Esophagus mucosa (tissue), 1 donor: ENCODE data around the gene VGF. TPM values are rescaled to one million over a fixed set of nuclear protein-coding genes. Genes with fewer than 3 reads are reported as not detected.
A peak's percentile ranks its signal among the peaks of the same experiment; 100 is the strongest.

Experiments used
- ATAC-seq: fragments of 200-7000 bp; cut with Tn5 transposase; one replicate; pipeline ENCODE4 v1.9.1; 2020
- total RNA-seq: library from RNA; stranded (reverse); gene quantifications from one replicate; pipeline ENCODE4 v1.2.4, GENCODE V29; 2023
- donor health status: DM: yes; HTN: yes; CAD: no.

The VGF gene
- total RNA-seq, 1 donor from 2014 or later = not detected

DNA sequence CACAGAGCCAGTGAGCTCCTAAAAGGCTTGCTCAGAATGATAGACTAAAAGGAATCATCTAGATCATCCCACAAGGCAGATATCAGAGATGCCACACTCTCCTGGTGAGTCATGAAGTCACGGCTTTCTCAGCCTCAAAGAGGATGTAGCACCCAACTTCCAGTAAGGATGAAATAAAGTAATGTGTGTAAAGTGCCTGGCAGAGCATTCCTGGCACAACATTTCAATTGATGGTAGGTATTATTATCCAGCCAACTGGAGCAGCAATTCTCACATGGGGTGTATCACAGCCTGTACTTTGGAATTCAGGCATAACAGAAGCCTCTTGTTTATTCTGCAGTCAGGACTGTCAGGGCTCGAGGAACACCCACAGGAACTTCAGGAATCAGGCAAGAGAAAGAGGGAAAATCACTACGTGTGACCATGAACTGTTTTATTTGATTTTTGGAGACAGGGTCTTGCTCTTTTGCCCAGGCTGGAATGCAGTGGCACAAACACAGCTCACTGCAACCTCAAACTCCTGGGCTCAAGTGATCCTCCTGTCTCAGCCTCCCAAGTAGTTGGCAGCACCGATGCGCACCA is 20.0 kb upstream of the VGF start:
- no peak for ATAC-seq

DNA sequence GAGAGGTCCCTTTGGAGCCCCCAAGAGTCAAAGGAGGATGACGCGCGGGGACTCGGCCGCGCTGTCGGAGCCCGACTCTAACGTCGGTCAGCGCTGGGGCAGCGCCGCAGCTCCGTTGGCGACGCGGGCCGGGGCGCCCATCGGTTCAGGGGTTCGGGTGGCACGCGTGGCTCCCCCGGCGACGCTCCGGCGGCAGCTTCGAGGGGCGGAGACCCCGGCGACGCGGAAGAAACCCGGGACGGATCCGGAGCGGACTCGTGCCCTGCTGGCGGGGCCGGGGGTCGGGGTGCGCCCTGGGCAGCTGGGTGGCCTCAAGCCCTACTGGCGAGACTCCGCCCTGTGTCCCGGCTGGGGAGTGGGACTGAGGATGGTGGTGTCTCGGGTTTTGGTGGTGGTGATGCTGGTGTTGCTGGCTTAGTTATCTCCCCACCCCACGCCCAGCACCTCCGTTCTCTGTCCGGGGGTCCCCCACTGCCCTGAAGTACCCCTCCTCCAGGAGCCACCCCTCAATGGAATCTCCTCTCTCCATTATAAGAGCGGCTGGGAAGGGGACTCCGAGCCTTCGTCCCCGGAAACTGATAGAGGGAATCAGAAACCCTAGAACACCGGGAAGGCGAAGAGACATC is 14.9 kb upstream of the VGF start, which contains the start of gene NAT16:
TSS of gene NAT16 (minus strand) at position 164 of the 626 bp plus-strand sequence. CDS start 5,486 bp downstream, outside the sequence.
- no peak for ATAC-seq

DNA sequence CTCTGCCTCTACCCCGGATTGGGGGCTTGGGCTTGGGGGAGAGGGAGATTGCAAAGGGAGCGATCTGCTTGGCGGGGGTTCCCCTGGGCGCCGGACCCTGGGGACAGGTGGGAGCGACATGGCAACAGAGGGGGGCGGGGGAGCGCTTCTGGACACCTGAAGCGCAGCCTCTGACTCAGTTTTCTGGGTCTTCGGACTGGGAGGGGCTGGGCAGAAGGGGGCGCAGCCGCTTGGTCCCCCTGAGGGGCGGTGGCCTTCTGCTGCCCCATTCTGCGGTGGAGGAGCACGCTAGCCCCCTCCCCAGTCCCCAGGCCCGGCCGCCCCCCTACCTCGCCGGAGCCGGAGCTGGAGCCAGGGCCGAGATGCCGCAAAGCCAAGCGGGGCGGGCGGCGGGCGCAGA is 14.3 kb upstream of the VGF start:
- no peak for ATAC-seq

DNA sequence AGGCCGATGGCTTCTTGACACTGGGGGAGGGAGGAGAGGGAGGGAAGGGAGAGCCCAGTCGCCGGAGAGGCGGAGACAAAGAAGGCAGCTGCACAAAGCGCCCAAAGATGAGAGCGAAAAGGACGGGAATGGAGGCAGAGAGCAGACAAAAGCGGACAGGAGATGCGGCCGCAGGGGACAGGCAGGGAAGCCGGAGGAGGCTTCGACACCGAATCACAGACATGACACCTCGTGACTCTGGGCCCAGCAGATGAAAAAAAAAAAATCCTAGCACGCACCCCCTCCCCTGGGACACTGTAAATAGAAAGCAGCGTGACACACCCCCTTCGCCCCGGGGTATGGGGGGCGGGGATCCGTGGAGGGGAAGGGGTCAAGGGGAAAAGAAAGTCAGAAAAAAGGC is 13.7 kb upstream of the VGF start:
- no peak for ATAC-seq

DNA sequence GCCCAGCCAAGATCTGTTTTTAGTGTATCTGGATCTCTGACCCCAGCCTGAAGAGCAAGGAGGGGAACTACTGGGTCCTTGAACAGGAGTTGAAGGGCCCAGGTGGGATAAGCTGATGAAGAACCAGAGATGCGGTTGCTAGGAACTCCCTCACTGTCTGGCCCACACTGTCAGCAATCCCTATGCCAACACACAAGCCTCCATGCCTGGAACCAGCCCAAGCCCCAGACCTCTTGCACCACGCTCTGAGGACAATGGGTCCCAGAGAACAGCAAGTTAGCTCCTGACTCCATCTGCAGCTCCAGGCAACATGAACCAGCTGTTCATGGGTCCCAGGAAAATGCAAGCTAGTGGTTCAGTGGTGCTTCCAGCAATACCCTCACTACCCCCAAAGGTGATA is 12.3 kb upstream of the VGF start:
- no peak for ATAC-seq

DNA sequence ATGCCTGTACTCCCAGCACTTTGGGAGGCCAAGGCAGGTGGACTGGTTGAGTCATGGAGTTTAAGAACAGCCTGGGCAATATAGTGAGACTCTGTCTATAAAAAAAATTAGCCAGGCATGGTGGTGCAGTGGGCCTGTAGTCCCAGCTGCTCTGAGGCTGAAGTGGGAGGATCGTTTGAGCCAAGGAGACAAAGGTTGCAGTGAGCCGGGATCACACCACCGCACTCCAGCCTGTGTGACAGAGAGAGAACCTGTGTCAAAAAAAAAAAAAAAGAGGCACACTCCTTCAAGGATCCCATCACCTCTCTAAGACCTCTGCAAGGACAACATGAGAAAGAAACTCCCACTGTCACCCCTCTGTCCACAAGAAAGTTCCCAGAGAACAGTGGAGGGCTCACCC is 10.3 kb upstream of the VGF start:
- no peak for ATAC-seq

DNA sequence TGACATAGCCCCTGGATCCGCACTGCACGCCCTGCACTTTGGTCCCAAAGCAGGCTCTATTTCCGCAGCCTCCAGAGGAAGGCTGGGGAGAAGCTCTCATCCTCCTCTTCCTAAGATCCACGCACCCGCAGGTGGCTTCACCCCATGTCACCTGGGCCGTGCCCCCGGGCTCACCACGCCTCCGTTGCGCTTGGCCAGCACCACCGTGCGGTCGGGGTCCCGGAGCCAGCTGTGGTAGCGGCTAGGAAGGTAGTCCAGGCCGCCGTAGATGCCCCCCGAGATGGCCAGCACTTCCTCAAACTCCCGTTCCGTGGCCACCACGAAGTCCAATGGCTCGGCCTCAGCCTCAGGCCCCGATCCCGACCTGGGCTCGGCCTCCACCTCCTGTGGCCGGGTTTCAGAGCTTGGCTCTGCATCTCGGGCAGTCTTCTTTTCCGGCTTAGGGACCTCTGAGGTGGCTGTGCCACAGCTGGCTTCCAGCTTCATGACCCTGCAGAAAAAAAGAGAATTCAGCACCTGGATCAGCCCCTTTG is 9.0 kb upstream of the VGF start:
- no peak for ATAC-seq

DNA sequence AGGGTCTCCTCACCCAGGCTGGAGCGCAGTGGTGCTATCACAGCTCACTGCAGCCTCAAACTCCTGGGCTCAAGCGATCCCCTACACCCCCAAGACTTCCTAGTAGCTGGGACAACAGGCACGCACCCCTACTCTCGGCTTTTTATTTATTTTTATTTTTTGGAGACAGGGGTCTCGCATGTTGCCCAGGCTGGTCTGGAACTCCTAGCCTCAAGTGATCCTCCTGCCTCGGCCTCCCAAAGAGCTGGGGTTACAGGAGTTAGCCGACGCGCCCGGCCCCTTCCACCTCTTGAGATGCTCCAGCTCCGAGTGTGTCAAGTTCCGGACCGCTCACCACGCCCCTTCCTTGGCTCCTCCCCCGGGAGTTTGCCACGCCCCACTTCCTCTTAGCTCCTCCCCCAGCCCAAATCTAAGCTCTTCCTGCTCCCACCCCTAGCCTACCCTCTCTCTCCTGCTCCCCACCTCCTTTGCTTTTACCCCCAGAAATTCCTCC is 8.4 kb upstream of the VGF start:
- ATAC-seq = peak; percentile 37

DNA sequence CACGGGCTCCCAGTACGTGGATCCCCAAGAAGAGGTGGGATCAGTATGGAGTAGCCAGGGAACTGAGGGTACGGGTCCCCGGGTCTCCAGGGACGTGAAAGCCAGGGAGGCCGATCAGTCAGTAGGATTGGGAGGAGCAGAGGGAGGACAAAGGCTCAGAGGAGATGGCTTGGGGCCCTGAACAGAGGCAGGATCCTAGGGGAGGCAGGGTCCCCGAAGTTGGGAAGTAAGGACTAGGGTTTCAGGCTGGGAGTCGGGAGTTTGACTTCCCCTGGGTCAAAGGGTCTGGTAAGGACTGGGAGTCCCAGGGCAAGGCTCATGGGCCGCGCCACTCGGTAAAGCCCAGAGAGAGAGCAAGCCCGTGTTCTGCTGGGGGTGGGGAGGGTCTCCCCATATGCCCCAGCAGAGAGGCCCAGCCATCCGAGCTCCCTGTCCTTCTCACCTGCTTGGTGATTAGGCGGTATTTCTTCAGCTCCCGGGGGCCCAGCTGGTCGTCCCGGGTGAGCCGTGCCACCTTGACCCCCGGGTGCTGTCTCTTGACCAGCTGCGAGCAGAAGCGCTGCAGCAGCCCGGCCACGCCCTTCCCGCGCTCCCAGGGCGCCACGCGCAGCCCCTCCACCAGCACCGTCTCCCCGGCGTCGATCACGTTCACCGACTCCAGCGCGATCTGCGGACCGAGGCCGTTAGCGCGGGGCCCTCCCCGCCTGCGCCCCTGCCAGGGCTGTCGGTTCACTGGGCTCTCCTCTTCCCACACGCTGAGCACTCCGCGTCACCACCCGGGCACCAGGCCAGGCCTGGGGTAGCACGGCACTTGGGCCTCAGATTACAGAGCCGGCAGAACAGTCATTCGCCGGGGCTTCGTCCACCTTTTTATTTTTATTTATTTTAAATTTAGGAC is 7.7 kb upstream of the VGF start:
- ATAC-seq = peak; percentile 46

DNA sequence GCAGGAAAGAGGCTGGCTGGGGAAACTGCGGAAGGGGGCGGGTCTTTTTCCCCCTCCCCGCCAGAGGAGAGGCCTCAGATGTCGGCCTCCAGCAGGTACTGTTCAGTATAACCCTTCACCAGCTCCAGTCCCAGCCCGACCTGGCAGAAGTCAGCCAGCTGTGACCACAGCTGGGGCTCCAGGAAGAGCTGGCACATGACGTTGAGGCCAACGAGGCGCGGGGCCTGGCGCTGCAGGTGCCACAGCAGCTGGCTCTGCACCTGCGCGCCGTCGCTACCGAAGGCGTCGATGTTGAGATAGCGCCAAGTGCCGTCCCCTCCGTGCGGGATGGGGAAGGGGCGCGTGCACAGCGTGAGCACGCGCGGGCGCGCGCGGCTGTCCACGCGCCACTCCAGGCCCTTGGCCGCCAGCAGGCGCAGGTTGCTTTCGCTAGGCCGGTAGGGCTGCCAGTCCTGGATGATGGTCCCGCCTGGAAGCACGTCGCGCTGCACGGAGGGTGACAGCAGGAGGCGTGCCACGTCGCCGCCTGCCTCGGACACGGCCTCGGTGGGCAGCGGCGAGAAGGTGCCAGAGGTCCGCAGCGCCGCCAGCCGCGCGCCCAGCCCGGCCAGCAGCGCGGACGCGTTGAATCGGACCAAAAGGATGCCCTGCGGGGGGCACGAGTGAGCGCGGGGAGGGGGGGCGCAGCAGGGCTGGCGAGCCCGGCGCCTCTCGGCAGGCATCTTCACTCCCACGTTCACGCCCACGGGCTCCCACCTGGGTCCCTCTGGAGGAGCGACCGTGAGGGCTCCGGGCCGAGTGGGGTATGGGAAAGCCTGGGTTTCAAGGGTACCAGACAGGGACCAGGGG is 6.9 kb upstream of the VGF start:
- ATAC-seq = peak; percentile 9

DNA sequence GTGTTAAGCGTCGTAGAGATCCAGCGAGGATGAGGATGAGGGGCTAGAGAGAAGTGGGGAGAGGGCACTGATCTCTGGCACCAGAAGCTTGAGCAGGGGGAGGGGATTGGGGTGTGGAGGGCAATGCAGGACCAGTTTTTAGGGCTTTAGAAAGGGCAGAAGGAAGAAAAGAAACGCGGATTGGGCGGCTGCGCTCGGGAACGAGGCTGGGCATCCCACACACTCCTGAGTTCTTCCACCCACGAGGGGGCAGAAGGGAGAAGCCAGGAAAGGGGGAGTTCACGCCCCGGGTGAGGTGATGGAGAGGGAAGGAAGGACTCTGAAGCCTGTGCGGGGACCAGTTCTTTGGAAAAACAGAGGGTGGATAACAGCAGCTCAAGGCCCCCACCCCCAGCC is 6.1 kb upstream of the VGF start:
- no peak for ATAC-seq

DNA sequence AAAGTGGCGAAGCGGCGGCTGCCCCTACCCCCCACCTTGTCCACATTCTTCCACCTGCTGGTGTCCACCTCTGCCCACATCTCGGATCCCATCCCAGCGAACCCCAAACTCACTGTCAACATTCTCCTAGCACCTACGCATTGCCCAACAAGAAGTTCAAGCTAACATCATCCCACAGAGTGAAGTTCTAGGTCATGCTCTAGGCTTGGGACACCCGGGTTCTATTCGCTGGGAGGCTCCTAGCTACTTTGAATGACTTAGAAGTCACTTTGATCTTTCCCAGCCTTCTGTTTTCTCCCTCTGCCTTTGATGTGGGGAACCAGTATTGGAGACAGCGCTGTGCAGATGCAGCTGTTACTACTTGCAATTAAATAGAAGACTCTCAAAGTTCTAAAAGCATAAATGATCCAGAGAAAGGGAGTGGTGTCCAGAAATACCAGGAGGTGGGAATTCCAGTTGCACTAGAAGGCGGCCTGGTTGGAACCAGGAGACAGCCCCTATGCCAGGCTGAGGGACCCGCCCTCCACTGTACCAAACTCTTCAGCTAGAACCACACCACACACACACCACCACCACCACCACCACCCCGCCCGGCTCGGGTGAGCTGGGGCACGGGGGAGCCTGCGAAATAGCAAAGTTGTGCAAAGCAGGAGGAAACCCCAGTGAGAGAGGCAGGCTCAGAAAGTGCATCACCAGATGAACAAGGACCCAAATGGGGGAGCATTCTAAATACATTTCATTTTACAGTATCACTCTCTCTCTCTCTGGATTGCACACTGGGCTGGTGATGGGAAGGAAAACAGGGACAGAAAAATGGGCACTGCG is 5.5 kb upstream of the VGF start:
- ATAC-seq = no peak

DNA sequence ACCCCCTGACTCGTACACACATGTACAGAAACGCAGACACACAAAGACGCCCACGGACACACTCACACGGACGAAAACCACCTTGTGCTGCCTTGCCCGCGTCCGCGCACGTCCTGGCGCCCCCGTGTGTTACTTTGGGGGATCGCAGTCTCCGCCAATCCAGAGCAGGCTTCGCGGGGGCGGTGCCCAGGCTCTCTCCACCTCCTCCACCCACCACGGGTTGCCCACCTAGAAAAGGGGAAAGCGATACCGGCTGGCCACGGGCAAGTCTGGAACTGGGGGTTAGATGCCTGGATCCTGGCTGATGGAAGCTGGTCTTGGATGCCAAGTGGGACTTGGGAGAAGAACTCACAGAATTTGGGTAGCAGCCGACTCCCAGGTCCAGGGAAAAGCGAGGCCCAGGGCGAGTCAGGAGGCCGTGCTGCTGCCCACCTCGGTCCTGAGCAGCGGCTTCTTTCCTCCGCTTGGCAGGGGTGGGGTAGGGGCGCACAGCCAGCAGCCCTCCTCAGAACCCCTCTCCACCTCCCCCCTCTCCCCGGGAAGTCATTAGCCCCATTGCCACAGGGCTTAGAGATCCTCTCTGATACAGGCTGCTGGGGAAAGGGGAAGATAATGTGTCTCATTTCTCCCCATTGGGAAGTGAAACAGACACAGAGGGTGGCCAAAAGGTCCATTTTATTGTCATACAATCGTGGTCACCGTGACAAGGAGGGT is 4.6 kb upstream of the VGF start:
- peak; percentile 36 for ATAC-seq

DNA sequence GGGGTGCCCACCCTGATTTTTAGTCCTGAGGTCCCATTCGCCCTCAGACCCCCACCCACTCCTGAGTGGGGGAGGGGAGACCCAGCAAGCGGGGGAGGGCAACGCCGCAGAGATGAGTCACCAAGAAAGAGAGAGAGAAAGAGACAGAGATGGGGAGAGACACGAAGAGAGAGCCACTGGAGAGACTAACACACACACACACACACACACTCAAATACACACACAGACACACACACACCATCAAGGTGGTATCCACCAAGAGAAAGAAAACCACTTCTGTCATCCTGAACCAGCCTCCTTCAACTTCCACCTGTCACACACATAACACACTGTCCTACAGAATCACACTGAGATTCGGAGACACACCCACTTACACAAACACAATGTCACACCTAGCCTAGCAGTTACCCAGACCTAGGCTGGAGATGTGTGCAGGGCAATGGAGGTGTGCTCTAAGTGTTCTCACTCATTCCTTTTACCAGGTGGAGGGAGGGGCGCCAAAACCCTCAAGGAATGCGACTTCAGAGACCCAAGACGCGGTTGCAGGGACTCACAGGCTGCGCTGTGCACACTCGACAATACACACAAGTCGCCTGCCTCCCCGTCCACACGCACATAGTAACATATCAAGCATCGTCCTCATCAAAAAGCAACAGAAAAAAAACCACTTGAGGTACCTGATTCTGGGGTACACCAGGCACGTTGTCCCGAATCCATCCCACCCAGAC is 3.9 kb upstream of the VGF start:
- ATAC-seq = no peak

DNA sequence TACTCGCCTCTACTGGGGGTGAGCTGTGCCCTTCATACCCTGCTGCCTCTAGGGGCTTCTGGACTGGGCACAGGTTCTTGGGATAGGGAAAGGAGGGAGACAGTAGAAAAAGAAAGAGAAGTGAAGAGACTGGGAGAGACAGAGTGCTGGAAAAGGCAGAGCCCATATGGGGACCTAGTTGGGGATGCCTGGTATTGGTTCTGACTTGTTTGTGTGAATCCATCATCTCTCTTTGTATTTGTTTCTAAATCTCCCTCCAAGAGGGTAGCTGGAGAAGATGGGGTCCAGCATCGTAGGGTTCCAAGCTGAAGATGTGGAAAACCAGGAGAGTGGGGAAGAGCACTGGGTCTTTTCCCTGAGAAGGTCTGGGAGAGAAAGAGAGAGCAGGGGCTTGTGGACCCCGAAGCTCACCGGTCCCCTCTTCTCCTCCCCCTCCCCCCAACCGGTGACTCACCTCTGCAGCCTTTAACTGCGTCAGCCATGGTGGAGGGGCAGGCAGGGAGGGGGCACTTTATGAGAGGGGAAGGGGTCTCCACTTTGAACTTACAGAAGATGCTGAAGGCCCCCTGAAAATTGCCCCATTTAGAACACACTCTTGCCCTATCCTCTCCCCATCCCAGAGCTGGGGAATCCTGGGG is 3.2 kb upstream of the VGF start:
- no peak for ATAC-seq

DNA sequence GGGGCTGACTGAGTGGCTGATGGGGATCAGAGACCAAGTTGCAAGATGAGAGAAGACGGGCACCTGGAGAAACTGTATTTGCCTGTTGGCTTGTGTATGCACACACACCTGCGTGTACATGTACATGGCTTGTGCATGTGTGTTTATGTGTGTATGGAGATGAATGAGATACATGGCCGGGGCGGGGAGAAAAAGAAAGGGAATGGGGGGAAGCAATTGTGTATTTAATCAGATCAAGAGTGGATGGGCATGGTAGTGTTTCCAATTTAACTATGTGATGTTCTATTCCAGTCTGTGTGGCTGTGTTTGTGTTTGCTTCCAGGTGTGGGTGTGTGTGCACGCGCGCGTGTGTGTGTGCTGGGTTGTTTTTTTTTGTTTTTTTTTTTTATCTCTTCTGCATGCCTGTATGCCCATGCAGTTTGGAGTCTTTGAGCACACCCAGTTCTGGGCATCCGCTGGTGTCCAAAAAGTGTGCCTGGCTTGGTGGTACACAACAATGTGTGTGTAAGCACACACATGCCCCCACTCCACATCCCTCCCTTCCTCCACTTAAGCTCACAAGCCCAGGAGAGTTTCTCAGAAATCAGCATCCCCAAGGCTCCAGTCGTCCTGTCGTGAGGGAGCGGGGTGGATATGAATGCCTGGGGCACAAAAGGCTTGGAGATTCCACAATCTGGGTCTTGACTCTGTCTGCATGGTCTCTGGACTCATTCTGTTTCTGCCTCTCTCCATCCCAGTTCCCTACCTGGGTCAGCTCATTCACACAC is 2.5 kb upstream of the VGF start:
- ATAC-seq = no peak

DNA sequence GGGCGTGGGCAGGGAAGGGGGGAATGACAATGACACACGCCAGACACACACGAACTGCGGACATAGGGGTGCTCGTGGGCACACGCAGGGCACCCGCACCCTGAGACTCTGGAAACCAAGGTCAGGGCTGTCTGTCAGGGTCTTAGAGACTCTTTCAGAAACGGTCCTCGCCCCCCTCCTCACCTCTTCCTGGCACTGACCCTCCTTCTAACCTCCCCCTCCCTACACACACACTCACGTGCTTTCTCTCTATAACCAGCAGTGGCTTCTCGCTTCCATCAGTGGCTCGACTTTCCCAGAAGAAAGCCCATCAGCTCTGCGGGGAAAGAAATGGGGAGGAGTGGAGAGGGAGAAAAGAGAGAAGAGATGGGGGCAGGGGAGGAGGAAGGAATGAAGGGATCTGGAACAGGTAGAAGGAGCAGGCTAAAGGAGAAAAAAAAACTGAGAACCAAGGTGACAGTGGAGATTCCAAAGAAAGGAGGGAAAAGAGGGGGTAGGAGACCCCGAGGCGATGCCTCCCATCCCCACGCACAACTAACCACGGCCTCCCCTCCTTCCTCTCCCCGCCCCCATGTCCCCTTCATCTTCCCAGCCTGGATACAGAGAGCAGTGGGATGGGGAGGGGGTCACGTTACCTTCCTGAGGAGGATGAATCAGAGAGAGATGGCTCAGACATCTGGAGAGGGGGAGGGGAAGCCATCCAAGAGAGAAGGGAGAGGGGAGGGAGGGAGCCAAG is 1.7 kb upstream of the VGF start:
- ATAC-seq = no peak

DNA sequence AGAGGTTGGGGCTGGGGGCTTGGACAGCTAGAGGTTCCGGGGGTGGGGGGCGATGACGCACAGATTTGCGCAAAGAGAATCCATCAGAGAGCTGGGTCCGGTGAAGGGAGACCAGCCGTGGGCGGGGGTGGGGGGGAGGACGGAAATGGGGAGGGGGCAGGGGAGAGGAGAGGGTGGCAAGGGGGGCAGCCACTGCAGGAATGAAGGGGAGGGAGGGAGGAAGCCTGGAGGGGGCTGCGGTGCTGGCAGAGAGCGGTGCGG is 1.2 kb upstream of the VGF start:
- no peak for ATAC-seq
